Body of pancreas (tissue), 4 donors: ENCODE results near the gene DNAH11.

ENCODE experiments used
- POLR2A ChIP-seq, 3 donors: fragments of 450-650 bp; IDR thresholded peaks; one replicate each; pipeline ENCODE4 v1.6.1; 2016; ENCODE audit warnings: antibody characterized with exemption in 3 of 3, mild to moderate bottlenecking in 2 of 3
- TF ChIP-seq, protein P1 (sequence below), 7 experiments: fragments of 450-650 bp in 4 of 7; fragments of 200-600 bp in 3 of 7; sonication (generic) in 3 of 7; IDR thresholded peaks; one replicate each; pipeline ENCODE4 v1.5.1; 2016 to 2019; ENCODE audit warnings: antibody characterized with exemption in 7 of 7

DNA sequence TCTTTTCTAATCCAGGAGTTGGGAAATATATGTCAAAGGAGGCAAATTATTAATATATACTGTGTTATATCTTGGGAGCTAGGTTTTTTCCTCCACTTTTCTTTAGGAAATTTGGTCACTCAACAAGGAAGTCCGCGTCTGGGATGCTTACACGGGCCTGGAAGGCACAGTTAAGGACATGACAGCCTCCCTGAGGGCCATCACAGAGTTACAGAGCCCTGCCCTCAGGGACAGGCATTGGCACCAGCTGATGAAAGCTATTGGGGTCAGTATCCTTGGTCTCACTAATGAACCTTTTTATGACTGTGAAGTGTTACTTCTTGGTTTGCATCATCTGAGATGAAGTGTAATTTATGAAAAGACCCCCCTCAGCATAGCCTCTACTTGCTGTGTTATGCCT, 74.7 kb downstream of the DNAH11 start:
- TF ChIP-seq, protein P1, sequence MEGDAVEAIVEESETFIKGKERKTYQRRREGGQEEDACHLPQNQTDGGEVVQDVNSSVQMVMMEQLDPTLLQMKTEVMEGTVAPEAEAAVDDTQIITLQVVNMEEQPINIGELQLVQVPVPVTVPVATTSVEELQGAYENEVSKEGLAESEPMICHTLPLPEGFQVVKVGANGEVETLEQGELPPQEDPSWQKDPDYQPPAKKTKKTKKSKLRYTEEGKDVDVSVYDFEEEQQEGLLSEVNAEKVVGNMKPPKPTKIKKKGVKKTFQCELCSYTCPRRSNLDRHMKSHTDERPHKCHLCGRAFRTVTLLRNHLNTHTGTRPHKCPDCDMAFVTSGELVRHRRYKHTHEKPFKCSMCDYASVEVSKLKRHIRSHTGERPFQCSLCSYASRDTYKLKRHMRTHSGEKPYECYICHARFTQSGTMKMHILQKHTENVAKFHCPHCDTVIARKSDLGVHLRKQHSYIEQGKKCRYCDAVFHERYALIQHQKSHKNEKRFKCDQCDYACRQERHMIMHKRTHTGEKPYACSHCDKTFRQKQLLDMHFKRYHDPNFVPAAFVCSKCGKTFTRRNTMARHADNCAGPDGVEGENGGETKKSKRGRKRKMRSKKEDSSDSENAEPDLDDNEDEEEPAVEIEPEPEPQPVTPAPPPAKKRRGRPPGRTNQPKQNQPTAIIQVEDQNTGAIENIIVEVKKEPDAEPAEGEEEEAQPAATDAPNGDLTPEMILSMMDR (IDR thresholded peaks at IDR 0.05), result no peak
- TF ChIP-seq POLR2A (IDR thresholded peaks at IDR 0.05), result no peak
